Panc1 (cell line): ENCODE results near the gene SHISA7.

Experiments
- CTCF ChIP-seq: fragments of 450-650 bp; IDR thresholded peaks from 2 replicates; pipeline ENCODE4 v1.5.1; 2017; ENCODE audit warnings: mild to moderate bottlenecking
- POLR2AphosphoS5 ChIP-seq: IDR thresholded peaks from 2 replicates; pipeline ENCODE4 v1.6.1; 2012; ENCODE audit warnings: mild to moderate bottlenecking, low read depth, low read length, moderate library complexity
- REST ChIP-seq, 2 experiments: IDR thresholded peaks; 2 replicates each; pipeline ENCODE4 v1.6.1; 2011 to 2012; ENCODE audit warnings: low read depth in 2 of 2, control low read depth in 1 of 2, low read length in 1 of 2, mild to moderate bottlenecking in 1 of 2, moderate library complexity in 1 of 2; ENCODE audit not compliant: insufficient read depth in 1 of 2

GRCh38 chr19:55383279-55384130 lies 59.6 kb downstream of the SHISA7 start:
- no peak for TF ChIP-seq CTCF
- 0 out of 2 replicates have a peak, but pooled peaks have one; percentile 48 for TF ChIP-seq POLR2AphosphoS5
- no peak for TF ChIP-seq REST (IDR thresholded peaks at IDR 0.05; ENCODE audit: insufficient read depth in 1 of 2, low read depth in 2 of 2, low read length in 1 of 2)
